GM18873 (cell line): ENCODE measurements around the gene OBSL1.

ENCODE experiments used
- ATAC-seq: cut with Tn5 transposase; IDR thresholded peaks from one replicate; pipeline ENCODE4 v1.9.1; 2021; ENCODE audit warnings: mild to moderate bottlenecking, moderate library complexity, moderate number of reproducible peaks; ENCODE audit not compliant: unreplicated experiment, low FRiP score

OBSL1 gene

GRCh38 chr2:219571311-219572236 is at the start of gene OBSL1:
Gene OBSL1 (minus strand): TSS chr2:219571539. CDS start chr2:219571232, 307 bp downstream.
- no peak for ATAC-seq

GRCh38 chr2:219620546-219620945 is 49.2 kb upstream of the OBSL1 start:
- ATAC-seq: no peak

GRCh38 chr2:219619235-219619634 is 47.9 kb upstream of the OBSL1 start:
- no peak for ATAC-seq

GRCh38 chr2:219618733-219619122 is 47.4 kb upstream of the OBSL1 start:
- ATAC-seq: no peak

- ATAC-seq: no peak
Observed at GRCh38 chr2:219616550-219616949, 45.2 kb upstream of the OBSL1 start.

- ATAC-seq: no peak
Observed at GRCh38 chr2:219615894-219616293, 44.6 kb upstream of the OBSL1 start.

- no peak for ATAC-seq
Observed at GRCh38 chr2:219615036-219615435, 43.7 kb upstream of the OBSL1 start.

DNA sequence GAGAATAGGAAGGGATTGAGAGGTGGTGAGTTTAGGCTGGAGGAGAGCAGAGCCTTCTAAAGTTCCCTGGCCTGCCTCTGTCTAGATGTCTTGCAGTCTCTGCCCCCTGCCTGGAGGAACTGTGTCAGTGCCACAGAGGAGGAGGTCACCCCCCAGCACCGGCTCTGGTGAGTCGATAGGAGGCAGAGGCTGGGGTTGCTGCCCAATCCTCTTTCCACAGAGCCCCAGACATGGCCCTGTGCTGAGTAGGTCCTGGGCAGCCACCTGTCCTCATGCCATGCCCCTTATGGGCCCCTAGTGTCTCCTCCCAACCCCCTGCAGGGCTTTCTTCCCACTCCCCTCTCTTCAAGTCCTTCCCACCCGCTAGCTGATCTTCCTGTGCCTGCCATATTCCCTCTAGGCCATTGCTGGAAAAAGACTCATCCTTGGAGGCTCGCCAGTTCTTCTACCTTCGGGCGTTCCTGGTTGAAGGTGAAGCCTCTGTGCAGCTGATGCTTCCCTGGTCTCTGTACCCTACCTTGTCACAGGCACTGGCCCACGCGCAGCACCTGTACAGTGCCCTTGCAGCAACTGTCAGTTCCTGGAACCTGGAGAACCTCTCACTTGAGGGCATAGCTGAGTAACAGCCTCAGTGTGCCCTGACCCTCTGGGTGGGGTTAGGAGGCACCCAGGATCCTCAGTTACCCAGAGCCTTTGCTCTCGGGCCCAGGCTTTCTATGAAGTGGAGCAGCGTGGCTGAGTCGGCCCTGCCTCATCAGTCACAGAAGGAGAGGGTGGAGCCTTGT is 42.9 kb upstream of the OBSL1 start:
- no peak for ATAC-seq

GRCh38 chr2:219613461-219614070 is 42.2 kb upstream of the OBSL1 start:
- ATAC-seq: no peak

GRCh38 chr2:219612577-219613286 is 41.4 kb upstream of the OBSL1 start:
- no peak for ATAC-seq

DNA sequence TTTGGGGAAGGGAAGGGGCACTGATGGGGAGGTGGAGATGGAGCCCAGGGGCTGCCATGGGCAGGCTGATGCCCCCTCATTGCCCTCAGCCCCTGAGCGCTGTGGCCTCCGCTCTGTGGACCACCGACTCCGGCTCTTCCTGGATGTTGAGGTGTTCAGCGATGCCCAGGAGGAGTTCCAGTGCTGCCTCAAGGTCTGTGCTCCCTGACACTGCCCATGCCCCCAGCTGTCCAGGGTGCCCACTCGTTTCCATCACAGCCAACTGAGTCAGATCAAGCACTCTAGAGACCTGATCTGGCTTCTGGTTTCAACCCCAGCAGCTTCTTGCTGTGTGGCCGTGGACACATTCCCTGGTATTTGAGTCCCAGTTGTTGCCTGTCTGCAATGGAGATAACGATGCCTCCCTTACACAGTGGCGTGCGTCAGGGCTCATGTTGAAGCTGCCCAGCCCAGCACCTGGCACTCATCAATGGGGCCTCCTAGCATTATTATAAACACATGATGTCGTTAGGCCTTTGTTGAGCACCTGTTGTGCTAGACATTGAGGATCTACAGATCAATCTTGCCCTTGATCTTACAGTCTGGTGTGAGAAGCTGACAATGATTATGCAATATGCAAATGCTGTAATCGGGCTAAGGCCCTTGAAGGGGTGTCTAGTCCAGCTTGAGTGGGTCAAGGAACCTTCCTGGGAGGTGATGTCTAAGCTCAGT is 40.7 kb upstream of the OBSL1 start:
- ATAC-seq: no peak

DNA sequence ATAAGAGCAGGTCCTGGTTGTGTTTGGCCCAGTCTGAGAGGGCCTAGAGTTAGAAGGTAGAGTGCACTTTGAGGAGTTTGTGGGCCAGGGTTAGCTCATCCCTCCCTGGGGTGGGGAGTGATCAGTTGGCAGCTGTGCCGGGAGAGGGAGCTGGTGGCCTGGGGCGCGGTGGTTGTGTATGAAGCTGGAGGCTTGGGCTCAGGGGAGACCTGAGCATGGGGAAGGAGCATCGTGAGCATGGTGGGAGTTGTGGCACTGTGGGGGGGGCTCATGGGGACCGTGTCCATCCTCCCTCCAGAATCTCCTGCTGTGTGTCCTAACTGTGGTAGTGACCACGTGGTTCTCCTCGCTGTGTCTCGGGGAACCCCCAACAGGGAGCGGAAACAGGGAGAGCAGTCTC is 40.0 kb upstream of the OBSL1 start:
- ATAC-seq: no peak

GRCh38 chr2:219609149-219609750 is 37.9 kb upstream of the OBSL1 start:
- ATAC-seq: no peak

- ATAC-seq: no peak
Observed at GRCh38 chr2:219608399-219608964, 37.1 kb upstream of the OBSL1 start.

DNA sequence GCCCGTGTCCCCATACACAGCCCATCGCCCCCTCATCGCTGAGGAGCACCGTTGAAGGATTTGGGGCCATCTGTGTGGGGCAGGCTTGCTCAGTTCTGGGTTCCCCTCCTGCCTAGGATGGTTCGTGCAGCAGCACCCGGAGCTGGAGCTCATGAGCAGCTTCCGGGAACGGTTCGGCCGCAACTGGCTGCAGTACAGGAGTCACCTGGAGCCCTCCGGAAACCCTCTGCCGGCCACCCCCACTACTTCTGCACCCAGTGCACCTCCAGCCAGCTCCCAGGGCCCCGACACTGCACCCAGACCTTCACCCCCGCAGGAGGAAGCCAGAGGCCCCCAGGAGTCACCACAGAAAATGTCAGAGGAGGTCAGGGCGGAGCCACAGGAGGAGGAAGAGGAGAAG is 36.6 kb upstream of the OBSL1 start:
- no peak for ATAC-seq

DNA sequence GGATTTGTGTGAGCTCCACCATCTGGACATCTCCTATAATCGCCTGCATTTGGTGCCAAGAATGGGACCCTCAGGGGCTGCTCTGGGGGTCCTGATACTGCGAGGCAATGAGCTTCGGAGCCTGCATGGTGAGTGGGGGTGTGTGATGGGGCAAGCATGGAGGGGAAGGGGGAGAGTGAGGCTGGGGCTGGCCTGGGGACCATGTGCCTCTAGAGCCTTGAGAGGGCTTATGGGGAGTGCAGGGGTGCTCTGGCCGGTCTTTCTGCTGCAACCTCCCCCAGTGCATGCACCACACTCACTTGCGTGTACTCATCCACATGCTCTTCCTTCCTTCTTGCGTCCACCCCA is 34.2 kb upstream of the OBSL1 start:
- no peak for ATAC-seq

GRCh38 chr2:219603771-219604170 is 32.4 kb upstream of the OBSL1 start:
- no peak for ATAC-seq

DNA sequence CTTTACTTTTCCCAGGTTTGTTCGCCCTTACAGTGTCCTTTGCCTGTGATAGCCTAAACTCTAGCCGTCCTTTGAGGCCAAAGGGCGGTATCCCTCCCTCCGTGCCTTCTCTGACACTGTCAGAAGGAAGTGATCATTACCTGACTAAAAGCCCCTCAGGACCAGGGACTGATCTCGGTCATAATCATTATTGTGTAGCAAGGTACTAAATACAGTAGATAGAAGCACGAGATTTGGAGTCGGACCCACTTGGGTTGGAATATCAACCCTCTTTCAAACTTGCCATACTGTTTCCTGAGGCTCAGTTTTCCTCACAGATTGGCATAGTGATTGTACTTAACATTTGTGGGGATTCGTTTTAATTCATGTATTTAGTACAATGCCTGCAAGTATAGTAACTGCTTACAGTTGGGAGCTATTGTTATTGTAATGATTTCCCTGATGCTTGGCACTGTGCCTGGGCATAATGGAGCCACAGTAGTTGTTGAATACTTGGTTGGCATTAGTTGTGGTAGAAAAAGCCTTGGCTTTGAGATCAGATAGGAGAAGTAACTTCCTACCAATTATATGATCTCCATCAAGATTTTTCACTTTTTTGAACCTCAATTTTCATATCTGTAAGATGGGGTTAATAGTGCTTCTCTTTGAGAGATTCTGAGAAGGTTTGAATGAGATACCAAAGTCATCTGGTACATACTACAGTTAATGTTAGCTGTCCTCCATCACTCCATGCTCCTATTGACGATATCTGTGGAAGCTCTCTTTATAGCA is 27.2 kb upstream of the OBSL1 start:
- ATAC-seq: no peak
